Measurements from ENCODE around the gene ASPHD1.

- TF ChIP-seq EZH2 (IDR thresholded peaks at IDR 0.05; ENCODE audit: borderline replicate concordance, low read depth, low read length, poor library complexity, severe bottlenecking) (no peak), CTCF (conservative IDR thresholded peaks at IDR 0.05; ENCODE audit: low read depth, low read length) (no peak)
These were observed 5.4 kb downstream of the ASPHD1 start for GRCh38 chr16:29905668-29906067.

All from A673 (cell line).